Adrenal gland (tissue), 5 donors: ENCODE data around the gene LTB4R.

ENCODE experiments used
- POLR2A ChIP-seq, 2 donors: fragments of 450-650 bp; IDR thresholded peaks; one replicate each; pipeline ENCODE4 v1.6.1; 2017; ENCODE audit warnings: antibody characterized with exemption in 2 of 2, mild to moderate bottlenecking in 2 of 2, moderate library complexity in 1 of 2
- TF ChIP-seq, protein P1 (sequence below), 6 experiments: fragments of 450-650 bp in 4 of 6; fragments of 200-600 bp in 2 of 6; sonication (generic) in 1 of 6; IDR thresholded peaks; 1 replicate in 5 of 6; 2 replicates in 1 of 6; pipeline versions ENCODE4 v1.5.1 to v1.8.0; 2016 to 2021; ENCODE audit warnings: antibody characterized with exemption in 6 of 6, mild to moderate bottlenecking in 2 of 6, moderate library complexity in 1 of 6
- donor health status: DM: no; HTN: no; CAD: no.

DNA sequence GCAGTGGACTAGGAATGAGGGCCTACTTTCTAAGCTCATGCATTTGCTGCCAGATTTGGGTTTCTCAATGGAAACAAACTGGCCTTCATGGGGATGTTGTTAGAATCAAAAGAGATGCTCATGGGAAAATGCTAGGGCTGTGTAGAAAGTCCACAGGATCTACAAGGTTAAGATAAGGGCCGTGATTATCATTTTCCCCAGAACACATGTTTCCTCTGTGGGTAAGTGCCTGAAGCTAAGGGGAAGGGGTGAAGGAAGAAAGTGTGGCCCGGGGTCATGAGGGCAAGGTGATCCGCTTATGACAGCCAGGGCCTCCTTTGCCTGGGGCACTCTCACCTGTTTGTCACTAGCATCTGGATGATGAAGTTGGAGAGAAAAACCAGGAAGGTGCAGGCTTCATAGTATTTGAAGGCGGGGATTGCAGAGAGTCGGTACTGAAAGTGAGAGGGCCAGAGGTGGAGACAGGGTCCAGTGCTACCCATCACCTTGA lies 13.8 kb downstream of the LTB4R start:
- TF ChIP-seq, protein P1, sequence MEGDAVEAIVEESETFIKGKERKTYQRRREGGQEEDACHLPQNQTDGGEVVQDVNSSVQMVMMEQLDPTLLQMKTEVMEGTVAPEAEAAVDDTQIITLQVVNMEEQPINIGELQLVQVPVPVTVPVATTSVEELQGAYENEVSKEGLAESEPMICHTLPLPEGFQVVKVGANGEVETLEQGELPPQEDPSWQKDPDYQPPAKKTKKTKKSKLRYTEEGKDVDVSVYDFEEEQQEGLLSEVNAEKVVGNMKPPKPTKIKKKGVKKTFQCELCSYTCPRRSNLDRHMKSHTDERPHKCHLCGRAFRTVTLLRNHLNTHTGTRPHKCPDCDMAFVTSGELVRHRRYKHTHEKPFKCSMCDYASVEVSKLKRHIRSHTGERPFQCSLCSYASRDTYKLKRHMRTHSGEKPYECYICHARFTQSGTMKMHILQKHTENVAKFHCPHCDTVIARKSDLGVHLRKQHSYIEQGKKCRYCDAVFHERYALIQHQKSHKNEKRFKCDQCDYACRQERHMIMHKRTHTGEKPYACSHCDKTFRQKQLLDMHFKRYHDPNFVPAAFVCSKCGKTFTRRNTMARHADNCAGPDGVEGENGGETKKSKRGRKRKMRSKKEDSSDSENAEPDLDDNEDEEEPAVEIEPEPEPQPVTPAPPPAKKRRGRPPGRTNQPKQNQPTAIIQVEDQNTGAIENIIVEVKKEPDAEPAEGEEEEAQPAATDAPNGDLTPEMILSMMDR (IDR thresholded peaks at IDR 0.05) = no peak
- no peak for TF ChIP-seq POLR2A (IDR thresholded peaks at IDR 0.05)
